ENCODE measurements around the gene C5orf46. TPM values are rescaled to one million over a fixed set of nuclear protein-coding genes. Genes with fewer than 3 reads are reported as not detected.
"Not testable (repeated sequence)": the region's sequence is repeated elsewhere in the genome, so short reads cannot be mapped to it uniquely, and the experiment has no call there.

C5orf46 gene
- total RNA-seq, 1 experiment from 2014 or later, result not detected

DNA sequence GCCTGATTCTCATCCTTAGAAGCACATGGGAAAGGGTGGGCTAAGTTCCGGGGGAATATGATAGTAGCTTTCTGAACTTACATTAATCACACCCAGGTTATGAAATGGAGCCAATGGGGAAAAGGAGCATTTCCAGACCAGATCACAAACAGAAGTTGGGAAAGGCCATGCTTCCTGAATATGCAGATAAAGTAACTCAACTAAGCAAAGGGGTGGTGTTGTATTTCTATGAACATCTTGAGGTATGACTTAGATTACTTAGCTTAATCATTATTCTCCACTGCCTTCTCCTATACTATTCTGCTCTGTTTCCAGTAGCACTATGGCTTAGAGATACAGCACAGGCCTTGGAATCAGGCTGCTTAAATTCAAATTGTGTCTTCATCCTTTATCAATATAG, 10.5 kb downstream of the C5orf46 start:
- no peak for DNase-seq (ENCODE audit: low read depth)

DNA sequence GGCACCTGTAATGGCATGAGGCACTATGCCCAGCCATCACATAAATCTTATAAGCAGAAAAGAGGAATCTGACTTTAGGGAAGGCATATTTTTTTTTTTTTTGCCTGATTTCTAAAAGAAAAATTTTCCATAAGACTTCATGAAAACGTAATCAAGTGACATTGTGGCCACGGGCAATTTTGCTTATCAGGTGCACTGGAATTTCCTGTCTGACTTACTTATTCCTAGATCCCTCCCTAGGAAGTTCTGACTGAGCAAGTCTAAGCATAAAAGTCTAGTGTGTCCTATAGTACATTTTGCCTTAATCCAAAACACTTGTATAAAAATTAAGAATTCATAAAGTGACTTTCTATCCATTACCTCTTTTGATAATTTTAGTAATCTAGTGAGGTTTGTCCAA, 12.5 kb downstream of the C5orf46 start:
- no peak for DNase-seq (ENCODE audit: low read depth)

DNA sequence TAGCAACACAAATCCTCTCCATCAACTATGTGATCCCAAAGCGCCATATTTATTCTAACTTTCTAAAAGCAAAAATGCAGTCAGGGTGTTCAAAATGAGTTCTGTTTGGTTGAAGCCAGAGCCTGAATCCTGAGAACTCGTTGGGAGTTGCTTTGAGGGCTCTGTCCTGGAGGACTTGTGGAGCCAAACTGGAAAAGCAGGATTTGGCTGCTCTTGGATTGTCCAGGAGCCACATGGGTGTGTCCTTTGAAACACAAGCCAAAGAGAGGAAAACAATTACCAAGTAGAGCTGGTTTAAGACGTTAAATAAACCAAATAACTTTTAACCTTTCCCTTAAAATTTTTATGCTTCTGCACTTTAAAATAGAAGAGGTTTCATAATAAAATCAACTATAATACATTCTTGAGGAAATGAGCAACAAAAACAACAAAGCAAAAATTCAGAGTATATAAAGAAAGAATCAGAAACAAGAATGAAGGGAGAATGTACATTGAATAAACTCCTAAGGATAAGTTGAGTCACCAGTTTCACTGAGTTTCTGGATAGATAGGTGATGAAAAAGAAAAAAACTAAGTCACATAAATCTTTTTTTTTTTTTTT, 13.5 kb downstream of the C5orf46 start:
- DNase-seq (ENCODE audit: low read depth), result no peak

GRCh38 chr5:147887930-147888329, 18.4 kb downstream of the C5orf46 start:
- DNase-seq (ENCODE audit: low read depth), result no peak

DNA sequence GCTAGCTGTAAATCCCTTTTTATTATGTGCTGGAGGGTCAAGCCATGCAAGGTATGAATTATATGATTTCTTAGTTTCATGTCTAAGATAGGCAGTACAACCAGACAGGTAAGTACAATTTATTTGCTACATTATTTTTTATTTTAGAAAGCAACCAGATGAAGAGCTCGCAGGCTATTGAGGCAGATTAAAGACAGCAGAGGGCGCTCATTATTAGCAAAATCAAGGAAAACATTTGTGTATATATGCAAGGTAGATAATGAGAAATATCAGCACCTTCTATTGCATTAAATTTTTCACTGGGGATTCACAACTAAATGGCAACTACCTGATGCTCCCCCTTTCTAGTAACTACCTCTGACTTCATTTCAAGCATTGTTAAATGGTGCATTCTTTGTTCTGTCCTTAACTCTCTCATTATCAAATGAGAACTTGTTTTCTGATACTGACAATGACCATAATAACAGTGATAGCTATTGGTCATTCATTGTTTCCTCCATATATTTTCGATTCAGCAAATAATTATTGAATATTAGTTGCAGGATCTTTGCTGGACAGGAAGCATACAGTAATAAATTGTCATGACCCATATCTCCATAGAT, 19.2 kb downstream of the C5orf46 start:
- peak; percentile 6 for DNase-seq (ENCODE audit: low read depth)

- DNase-seq (ENCODE audit: low read depth), result no peak
These were observed 23.6 kb downstream of the C5orf46 start for GRCh38 chr5:147882586-147883313.

GRCh38 chr5:147880487-147880886, 25.9 kb downstream of the C5orf46 start:
- no peak for DNase-seq (ENCODE audit: low read depth)

DNA sequence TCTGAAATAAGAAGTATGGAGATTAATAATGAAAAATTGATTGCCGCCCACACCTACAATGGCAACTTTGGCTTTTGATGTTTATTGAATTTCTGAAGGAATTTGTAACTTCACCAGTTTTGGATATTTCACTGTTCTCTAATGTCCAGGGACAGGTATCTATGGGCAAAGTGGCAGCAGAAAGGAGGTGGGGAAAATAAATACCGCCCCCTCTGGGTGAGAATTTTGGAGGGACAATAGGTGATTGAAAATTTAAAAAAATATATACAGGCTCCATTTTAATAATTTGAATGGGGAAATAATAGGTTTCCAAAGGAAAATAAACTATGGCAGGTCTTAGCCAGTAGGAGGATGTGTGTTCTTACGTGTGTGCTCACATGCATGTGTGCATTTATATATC, 26.6 kb downstream of the C5orf46 start:
- no peak for DNase-seq (ENCODE audit: low read depth)

- DNase-seq (ENCODE audit: low read depth), result no peak
These were observed 28.1 kb downstream of the C5orf46 start, which contains the start of gene SCGB3A2 for GRCh38 chr5:147878066-147878759. TSS of gene SCGB3A2 (plus strand) at chr5:147878711. CDS start at chr5:147878804, 93 bp downstream.

DNA sequence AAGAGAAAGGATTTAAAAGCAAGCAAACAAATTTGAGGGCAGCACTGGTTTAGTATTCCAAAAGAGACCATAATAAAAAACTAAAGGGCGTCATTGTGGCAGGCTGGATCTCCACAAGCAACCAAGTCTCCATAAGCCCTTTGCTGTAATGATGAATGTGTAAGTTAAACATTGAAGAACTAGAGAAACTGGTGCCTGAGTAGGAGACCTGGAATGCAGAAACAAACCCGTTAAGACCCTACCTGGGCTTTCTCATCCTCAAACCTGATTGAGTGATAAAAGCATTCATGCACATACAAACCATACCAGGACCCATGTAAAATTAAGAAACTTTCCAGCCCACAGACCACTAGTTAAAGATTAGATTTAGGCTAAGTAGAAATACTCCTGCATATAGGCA, 29.7 kb downstream of the C5orf46 start:
- DNase-seq (ENCODE audit: low read depth), result no peak

DNA sequence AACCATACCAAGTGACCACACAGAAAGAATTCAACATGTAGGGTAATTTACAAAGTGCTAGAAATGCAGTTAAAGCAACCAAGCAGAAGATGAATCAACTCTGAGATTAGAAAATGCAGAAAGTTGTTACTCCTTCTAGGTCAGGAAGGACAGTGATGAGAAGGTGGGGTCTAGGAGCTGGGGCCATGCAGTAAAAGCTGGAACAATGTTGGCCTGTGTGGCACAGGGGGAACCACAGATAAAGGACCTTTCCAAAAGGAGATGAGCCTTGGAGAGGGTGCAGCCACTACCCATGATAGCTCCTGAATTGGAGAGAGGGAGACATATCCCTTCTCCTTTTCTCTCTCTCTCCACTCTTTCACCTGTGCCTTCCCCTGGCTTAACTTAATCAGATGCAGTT, 30.2 kb downstream of the C5orf46 start:
- DNase-seq (ENCODE audit: low read depth), result no peak

- no peak for DNase-seq (ENCODE audit: low read depth)
These were observed 31.4 kb downstream of the C5orf46 start for GRCh38 chr5:147874910-147875367.

- not testable (repeated sequence) for DNase-seq (ENCODE audit: low read depth)
These were observed 32.0 kb downstream of the C5orf46 start for GRCh38 chr5:147874118-147874875.

DNA sequence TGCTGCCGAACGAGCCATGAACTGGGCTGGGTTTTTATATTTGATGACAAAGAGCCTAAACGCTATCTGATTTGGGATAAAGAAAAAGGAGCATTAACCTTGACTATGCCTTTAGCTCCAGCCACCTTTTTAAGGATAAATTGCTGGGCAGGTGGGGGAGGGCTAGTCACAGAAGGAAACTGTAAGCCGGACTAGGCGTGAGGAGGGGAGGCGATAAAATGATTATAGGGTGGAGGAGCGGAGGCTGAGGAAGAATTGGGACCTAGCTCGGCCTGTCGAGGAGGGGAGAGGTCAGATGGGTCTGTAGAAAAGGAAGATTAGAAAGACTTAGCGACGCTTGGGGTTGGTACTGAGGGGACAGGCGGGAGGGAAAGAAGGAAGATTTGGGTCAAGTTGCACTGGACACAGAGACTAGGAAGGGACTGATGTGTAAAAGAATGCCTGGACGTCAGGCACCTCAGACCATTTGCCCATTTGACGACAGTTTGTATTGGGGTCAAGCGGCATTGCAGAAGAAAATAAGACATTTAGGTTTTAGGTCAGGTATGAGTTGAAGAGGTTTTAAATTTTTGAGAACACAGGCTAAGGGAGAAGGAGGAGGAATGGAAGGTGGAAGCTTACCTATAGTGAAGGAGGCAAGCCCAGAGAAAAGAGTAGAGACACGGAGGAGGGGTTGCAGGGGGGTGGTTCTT, 33.4 kb downstream of the C5orf46 start:
- not testable (repeated sequence) for DNase-seq (ENCODE audit: low read depth)

- DNase-seq (ENCODE audit: low read depth), result not testable (repeated sequence)
These were observed 34.3 kb downstream of the C5orf46 start for GRCh38 chr5:147871980-147872549.

DNA sequence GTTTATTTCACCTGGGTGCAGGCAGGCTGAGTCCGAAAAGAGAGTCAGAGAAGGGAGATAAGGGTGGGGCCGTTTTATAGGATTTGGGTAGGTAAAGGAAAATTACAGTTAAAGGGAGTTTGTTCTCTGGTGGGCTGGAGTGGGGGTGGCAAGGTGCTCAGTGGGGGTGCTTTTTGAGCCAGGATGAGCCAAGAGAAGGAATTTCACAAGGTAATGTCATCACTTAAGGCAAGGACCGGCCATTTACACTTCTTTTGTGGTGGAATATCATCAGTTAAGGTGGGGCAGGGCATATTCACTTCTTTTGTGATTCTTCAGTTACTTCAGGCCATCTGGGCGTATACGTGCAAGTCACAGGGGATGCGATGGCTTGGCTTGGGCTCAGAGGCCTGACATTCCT, 36.4 kb downstream of the C5orf46 start:
- DNase-seq (ENCODE audit: low read depth), result not testable (repeated sequence)

DNA sequence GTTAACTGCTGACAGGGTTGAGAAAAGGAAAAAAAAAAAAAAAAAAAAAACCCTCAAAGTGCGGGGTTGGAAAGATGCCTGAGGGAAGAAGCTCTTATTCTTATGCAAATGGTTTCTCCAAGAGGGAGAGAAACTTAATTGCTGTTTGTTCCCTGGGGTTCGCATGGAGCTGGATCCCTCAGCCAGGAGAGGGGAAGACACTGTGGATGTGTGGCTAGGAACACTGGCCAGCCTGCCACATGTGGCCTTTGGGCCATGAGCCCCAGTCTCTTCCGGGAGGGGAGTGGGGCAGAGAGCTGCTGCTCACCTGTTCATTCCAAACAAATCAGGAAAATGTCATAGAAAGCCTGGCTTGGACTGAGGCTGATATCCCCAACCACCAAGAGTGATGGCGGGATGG, 37.2 kb downstream of the C5orf46 start:
- no peak for DNase-seq (ENCODE audit: low read depth)

DNA sequence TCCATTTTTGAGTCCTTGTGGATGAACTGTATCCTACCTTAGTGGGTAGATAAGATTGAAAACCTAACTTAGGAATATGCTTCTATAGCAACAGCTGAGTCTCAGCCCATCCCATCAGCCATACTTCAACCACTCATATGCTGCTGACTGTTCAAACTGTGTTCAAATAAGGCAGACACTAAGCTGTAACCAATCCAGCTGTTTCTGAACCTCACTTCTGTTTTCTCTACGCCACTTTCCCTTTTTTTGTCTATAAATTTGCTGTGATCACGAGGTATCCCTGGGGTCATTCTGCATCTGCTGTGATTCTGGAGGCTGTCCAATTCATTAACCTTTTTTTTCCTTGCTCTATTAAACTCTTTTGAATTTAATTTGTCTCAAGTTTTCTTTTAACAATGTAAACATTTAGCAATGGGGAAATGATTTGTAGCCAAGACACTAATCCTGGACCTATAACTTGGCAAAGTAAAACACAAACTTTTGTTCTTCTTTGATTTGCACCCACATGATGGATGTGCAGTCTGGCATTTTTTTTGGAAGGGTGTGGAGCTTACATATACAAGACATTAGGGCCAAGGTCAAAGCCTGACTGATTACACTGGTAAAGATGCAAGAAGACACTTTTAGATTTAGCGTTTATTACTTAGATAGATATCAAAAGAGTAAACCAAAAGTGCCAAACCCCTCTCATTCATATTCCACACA, 42.7 kb downstream of the C5orf46 start:
- no peak for DNase-seq (ENCODE audit: low read depth)

- DNase-seq (ENCODE audit: low read depth), result no peak
These were observed 45.7 kb downstream of the C5orf46 start for GRCh38 chr5:147860641-147861025.
